Liver (tissue), 3 donors: ENCODE measurements around the gene HTRA1.

Experiments used
- EGR1 ChIP-seq, 2 donors: IDR thresholded peaks; 2 replicates each; pipeline ENCODE4 v1.6.1; 2016 to 2018; ENCODE audit warnings: antibody characterized with exemption in 2 of 2, low read depth in 2 of 2
- JUND ChIP-seq, 2 donors: IDR thresholded peaks; 2 replicates each; pipeline ENCODE4 v1.6.1; 2016; ENCODE audit warnings: antibody characterized with exemption in 2 of 2
- MAX ChIP-seq: IDR thresholded peaks from 2 replicates; pipeline ENCODE4 v1.6.1; 2016; ENCODE audit warnings: antibody characterized with exemption
- REST ChIP-seq: IDR thresholded peaks from 2 replicates; pipeline ENCODE4 v1.6.1; 2016; ENCODE audit warnings: antibody characterized with exemption, mild to moderate bottlenecking
- RXRA ChIP-seq, 2 donors: IDR thresholded peaks; 2 replicates each; pipeline ENCODE4 v1.6.1; 2017 to 2018; ENCODE audit warnings: antibody characterized with exemption in 2 of 2, mild to moderate bottlenecking in 1 of 2
- TAF1 ChIP-seq: conservative IDR thresholded peaks from 2 replicates; pipeline ENCODE4 v1.6.1; 2016; ENCODE audit warnings: antibody characterized with exemption, mild to moderate bottlenecking
- YY1 ChIP-seq: IDR thresholded peaks from 2 replicates; pipeline ENCODE4 v1.6.1; 2016; ENCODE audit warnings: antibody characterized with exemption, mild to moderate bottlenecking
- TF ChIP-seq, protein P1 (sequence below): fragments of 150-350 bp; IDR thresholded peaks from 2 replicates; pipeline ENCODE4 v1.5.1; 2017; ENCODE audit warnings: improper control_type of control experiment, low read depth, low read length; ENCODE audit not compliant: missing input control
- donor health status: healthy.
- donor health status: healthy.

- TF ChIP-seq, protein P1, sequence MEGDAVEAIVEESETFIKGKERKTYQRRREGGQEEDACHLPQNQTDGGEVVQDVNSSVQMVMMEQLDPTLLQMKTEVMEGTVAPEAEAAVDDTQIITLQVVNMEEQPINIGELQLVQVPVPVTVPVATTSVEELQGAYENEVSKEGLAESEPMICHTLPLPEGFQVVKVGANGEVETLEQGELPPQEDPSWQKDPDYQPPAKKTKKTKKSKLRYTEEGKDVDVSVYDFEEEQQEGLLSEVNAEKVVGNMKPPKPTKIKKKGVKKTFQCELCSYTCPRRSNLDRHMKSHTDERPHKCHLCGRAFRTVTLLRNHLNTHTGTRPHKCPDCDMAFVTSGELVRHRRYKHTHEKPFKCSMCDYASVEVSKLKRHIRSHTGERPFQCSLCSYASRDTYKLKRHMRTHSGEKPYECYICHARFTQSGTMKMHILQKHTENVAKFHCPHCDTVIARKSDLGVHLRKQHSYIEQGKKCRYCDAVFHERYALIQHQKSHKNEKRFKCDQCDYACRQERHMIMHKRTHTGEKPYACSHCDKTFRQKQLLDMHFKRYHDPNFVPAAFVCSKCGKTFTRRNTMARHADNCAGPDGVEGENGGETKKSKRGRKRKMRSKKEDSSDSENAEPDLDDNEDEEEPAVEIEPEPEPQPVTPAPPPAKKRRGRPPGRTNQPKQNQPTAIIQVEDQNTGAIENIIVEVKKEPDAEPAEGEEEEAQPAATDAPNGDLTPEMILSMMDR = no peak
- TF ChIP-seq REST (no peak), MAX (no peak), RXRA (IDR thresholded peaks at IDR 0.05) (no peak), JUND (IDR thresholded peaks at IDR 0.05) (no peak), EGR1 (IDR thresholded peaks at IDR 0.05; ENCODE audit: low read depth in 2 of 2) (no peak), YY1 (no peak), TAF1 (no peak)
These were observed 6.7 kb upstream of the HTRA1 start, which contains the start of gene ARMS2 for GRCh38 chr10:122454603-122455080.
